Measurements from ENCODE around the gene MRPL52. TPM values are rescaled to one million over a fixed set of nuclear protein-coding genes. Genes with fewer than 3 reads are reported as not detected.

MRPL52 gene
- total and polyA plus RNA-seq, 2 of the 13 experiments (the other 11 are each of a cell fraction or from before 2014, with no cell fraction given) = 118 to 329 TPM

DNA sequence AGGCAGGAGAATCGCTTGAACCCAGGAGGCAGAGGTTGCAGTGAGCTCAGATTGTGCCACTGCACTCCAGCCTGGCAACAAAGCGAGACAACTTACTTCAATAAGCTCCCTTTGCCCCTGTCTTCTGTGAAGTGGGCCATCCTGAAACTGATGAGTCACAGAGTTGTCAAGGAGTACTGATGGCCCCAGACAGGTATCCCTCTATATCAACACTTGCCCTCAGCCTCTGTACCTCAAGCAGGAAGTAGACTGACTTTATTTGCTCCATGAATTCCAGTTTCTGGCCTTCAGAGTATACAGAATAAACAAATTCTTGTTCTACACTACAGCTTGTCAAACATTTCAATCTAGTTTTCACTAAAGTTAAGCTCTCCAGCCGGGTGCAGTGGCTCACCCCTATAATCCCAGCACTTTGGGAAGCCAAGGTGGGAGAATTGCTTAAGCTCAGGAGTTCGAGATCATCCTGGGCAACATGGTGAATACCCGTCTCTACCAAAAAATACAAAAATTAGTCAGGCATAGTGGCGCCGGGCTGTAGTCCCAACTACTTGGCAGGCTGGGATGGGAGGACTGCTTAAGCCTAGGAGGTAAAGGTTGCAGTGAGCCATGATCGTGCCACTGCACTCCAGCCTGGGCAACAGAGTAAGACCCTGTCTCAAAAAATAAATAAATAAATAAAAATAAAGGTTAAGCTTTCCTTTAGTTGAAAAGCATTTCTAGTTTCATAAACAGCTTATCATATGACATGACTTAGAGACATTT, 25.5 kb downstream of the MRPL52 start (continued):
- TF ChIP-seq, protein P1, sequence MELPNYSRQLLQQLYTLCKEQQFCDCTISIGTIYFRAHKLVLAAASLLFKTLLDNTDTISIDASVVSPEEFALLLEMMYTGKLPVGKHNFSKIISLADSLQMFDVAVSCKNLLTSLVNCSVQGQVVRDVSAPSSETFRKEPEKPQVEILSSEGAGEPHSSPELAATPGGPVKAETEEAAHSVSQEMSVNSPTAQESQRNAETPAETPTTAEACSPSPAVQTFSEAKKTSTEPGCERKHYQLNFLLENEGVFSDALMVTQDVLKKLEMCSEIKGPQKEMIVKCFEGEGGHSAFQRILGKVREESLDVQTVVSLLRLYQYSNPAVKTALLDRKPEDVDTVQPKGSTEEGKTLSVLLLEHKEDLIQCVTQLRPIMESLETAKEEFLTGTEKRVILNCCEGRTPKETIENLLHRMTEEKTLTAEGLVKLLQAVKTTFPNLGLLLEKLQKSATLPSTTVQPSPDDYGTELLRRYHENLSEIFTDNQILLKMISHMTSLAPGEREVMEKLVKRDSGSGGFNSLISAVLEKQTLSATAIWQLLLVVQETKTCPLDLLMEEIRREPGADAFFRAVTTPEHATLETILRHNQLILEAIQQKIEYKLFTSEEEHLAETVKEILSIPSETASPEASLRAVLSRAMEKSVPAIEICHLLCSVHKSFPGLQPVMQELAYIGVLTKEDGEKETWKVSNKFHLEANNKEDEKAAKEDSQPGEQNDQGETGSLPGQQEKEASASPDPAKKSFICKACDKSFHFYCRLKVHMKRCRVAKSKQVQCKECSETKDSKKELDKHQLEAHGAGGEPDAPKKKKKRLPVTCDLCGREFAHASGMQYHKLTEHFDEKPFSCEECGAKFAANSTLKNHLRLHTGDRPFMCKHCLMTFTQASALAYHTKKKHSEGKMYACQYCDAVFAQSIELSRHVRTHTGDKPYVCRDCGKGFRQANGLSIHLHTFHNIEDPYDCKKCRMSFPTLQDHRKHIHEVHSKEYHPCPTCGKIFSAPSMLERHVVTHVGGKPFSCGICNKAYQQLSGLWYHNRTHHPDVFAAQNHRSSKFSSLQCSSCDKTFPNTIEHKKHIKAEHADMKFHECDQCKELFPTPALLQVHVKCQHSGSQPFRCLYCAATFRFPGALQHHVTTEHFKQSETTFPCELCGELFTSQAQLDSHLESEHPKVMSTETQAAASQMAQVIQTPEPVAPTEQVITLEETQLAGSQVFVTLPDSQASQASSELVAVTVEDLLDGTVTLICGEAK (IDR thresholded peaks at IDR 0.05) = no peak
- TF ChIP-seq, protein P1 (CRISPR knock-in tag; IDR thresholded peaks at IDR 0.05) = no peak; the same call in 1 of the 2 replicates
- TF ChIP-seq PAX8 (CRISPR knock-in tag; IDR thresholded peaks at IDR 0.05; ENCODE audit: borderline replicate concordance) (no peak), ZNF230 (CRISPR knock-in tag; IDR thresholded peaks at IDR 0.05) (0 out of 2 replicates have a peak, but pooled peaks have one; percentile 21), ELF3 (CRISPR knock-in tag; IDR thresholded peaks at IDR 0.05) (peak; percentile 98), EP300 (IDR thresholded peaks at IDR 0.05; ENCODE audit: low read depth in 2 of 2, low read length in 2 of 2) (peak in 1 of 2 experiments; percentile 51; a peak in 1 of 4 replicates), EP300 (CRISPR knock-in tag; IDR thresholded peaks at IDR 0.05; ENCODE audit: borderline replicate concordance) (peak; percentile 25; the same call in 1 of the 2 replicates), ZSCAN12 (CRISPR knock-in tag; IDR thresholded peaks at IDR 0.05) (no peak), ZNF263 (CRISPR knock-in tag; IDR thresholded peaks at IDR 0.05) (no peak), KMT2B (CRISPR knock-in tag; IDR thresholded peaks at IDR 0.05) (no peak)
- TF ChIP-seq, protein P2, sequence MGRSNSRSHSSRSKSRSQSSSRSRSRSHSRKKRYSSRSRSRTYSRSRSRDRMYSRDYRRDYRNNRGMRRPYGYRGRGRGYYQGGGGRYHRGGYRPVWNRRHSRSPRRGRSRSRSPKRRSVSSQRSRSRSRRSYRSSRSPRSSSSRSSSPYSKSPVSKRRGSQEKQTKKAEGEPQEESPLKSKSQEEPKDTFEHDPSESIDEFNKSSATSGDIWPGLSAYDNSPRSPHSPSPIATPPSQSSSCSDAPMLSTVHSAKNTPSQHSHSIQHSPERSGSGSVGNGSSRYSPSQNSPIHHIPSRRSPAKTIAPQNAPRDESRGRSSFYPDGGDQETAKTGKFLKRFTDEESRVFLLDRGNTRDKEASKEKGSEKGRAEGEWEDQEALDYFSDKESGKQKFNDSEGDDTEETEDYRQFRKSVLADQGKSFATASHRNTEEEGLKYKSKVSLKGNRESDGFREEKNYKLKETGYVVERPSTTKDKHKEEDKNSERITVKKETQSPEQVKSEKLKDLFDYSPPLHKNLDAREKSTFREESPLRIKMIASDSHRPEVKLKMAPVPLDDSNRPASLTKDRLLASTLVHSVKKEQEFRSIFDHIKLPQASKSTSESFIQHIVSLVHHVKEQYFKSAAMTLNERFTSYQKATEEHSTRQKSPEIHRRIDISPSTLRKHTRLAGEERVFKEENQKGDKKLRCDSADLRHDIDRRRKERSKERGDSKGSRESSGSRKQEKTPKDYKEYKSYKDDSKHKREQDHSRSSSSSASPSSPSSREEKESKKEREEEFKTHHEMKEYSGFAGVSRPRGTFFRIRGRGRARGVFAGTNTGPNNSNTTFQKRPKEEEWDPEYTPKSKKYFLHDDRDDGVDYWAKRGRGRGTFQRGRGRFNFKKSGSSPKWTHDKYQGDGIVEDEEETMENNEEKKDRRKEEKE (IDR thresholded peaks at IDR 0.05) = no peak
- TF ChIP-seq, protein P3, sequence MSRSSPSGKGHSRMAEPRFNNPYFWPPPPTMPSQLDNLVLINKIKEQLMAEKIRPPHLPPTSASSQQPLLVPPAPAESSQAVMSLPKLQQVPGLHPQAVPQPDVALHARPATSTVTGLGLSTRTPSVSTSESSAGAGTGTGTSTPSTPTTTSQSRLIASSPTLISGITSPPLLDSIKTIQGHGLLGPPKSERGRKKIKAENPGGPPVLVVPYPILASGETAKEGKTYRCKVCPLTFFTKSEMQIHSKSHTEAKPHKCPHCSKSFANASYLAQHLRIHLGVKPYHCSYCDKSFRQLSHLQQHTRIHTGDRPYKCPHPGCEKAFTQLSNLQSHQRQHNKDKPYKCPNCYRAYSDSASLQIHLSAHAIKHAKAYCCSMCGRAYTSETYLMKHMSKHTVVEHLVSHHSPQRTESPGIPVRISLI (CRISPR knock-in tag; IDR thresholded peaks at IDR 0.05; ENCODE audit: borderline replicate concordance) = no peak
- TF ChIP-seq, protein P4, sequence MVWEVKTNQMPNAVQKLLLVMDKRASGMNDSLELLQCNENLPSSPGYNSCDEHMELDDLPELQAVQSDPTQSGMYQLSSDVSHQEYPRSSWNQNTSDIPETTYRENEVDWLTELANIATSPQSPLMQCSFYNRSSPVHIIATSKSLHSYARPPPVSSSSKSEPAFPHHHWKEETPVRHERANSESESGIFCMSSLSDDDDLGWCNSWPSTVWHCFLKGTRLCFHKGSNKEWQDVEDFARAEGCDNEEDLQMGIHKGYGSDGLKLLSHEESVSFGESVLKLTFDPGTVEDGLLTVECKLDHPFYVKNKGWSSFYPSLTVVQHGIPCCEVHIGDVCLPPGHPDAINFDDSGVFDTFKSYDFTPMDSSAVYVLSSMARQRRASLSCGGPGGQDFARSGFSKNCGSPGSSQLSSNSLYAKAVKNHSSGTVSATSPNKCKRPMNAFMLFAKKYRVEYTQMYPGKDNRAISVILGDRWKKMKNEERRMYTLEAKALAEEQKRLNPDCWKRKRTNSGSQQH (CRISPR knock-in tag; IDR thresholded peaks at IDR 0.05; ENCODE audit: low read depth) = no peak
- TF ChIP-seq, protein P5, sequence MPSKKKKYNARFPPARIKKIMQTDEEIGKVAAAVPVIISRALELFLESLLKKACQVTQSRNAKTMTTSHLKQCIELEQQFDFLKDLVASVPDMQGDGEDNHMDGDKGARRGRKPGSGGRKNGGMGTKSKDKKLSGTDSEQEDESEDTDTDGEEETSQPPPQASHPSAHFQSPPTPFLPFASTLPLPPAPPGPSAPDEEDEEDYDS (CRISPR knock-in tag; IDR thresholded peaks at IDR 0.05) = no peak; the same call in 1 of the 2 replicates

Measured in HepG2 (cell line).